K562 (cell line): ENCODE measurements around the gene HPCAL1. TPM values are rescaled to one million over a fixed set of nuclear protein-coding genes. Genes with fewer than 3 reads are reported as not detected.

Experiments
- CBX1 ChIP-seq: sonication (generic); IDR thresholded peaks from 2 replicates; pipeline ENCODE4 v1.6.1; 2016; ENCODE audit warnings: antibody characterized with exemption, low read depth, mild to moderate bottlenecking
- EGR1 ChIP-seq: fragments of 450-650 bp; conservative IDR thresholded peaks from 2 replicates; pipeline ENCODE4 v1.6.1; 2017; ENCODE audit warnings: mild to moderate bottlenecking
- FOXK1 ChIP-seq: sonication (generic); formaldehyde crosslinking; IDR thresholded peaks from 2 replicates; pipeline ENCODE4 v1.8.0; 2022; ENCODE audit warnings: missing genetic modification reagents, mild to moderate bottlenecking, borderline replicate concordance
- HMGN3 ChIP-seq: IDR thresholded peaks from 2 replicates; pipeline ENCODE4 v1.6.1; 2011; ENCODE audit warnings: borderline replicate concordance, low read depth, mild to moderate bottlenecking, mixed read lengths, low read length; ENCODE audit not compliant: insufficient read length; ENCODE audit errors: extremely low read depth
- HOXB6 ChIP-seq: fragments of 250-450 bp; sonication (Bioruptor Pico); IDR thresholded peaks from 2 replicates; pipeline ENCODE4 v1.5.1; 2022; ENCODE audit warnings: mild to moderate bottlenecking, borderline replicate concordance
- HSF4 ChIP-seq: fragments of 250-450 bp; sonication (Bioruptor Pico); IDR thresholded peaks from 2 replicates; pipeline ENCODE4 v2.1.2; 2022; ENCODE audit warnings: mild to moderate bottlenecking, moderate library complexity, borderline replicate concordance
- KAT8 ChIP-seq: fragments of 450-650 bp; IDR thresholded peaks from 2 replicates; pipeline ENCODE4 v1.6.1; 2016; ENCODE audit warnings: low read depth, mild to moderate bottlenecking
- NFATC3 ChIP-seq: fragments of 450-650 bp; IDR thresholded peaks from 2 replicates; pipeline ENCODE4 v1.6.1; 2017; ENCODE audit warnings: mild to moderate bottlenecking
- OTX1 ChIP-seq: fragments of 450-650 bp; formaldehyde crosslinking; IDR thresholded peaks from 2 replicates; pipeline ENCODE4 v1.4.0; 2022; ENCODE audit warnings: mild to moderate bottlenecking
- PML ChIP-seq: IDR thresholded peaks from 2 replicates; pipeline ENCODE4 v1.6.1; 2012; ENCODE audit warnings: low read length, inconsistent platforms
- TCF7 ChIP-seq: sonication (generic); IDR thresholded peaks from 2 replicates; pipeline ENCODE4 v1.6.1; 2016; ENCODE audit warnings: antibody characterized with exemption, borderline replicate concordance
- TGIF2 ChIP-seq: sonication (generic); formaldehyde crosslinking; IDR thresholded peaks from 2 replicates; pipeline ENCODE4 v1.8.1; 2022; ENCODE audit warnings: mild to moderate bottlenecking, missing genetic modification reagents, moderate library complexity
- TSC22D4 ChIP-seq: fragments of 450-650 bp; IDR thresholded peaks from 2 replicates; pipeline ENCODE4 v1.6.1; 2016; ENCODE audit warnings: missing genetic modification characterization, missing biosample characterization, control low read depth
- ZBTB34 ChIP-seq: fragments of 250-450 bp; sonication (Bioruptor Pico); IDR thresholded peaks from 2 replicates; pipeline ENCODE4 v1.8.0; 2021; ENCODE audit warnings: mild to moderate bottlenecking, moderate library complexity
- ZEB2 ChIP-seq: fragments of 450-650 bp; IDR thresholded peaks from 2 replicates; pipeline ENCODE4 v1.6.1; 2016
- ZFP36 ChIP-seq: fragments of 150-350 bp; IDR thresholded peaks from 2 replicates; pipeline ENCODE4 v1.6.1; 2018; ENCODE audit warnings: low read length, low read depth; ENCODE audit not compliant: partially characterized antibody
- ZNF41 ChIP-seq: fragments of 250-450 bp; sonication (Bioruptor Pico); conservative IDR thresholded peaks from 2 replicates; pipeline ENCODE4 v1.4.0; 2020; ENCODE audit warnings: mild to moderate bottlenecking
- ZNF644 ChIP-seq: fragments of 200-800 bp; sonication (Bioruptor generic); IDR thresholded peaks from 2 replicates; pipeline ENCODE4 v1.6.1; 2016; ENCODE audit warnings: low read depth, missing genetic modification characterization, missing compliant biosample characterization
- polyA plus RNA-seq, 8 experiments: library from polyadenylated mRNA; depleted of rRNA in 4 of 8; stranded (reverse) in 5 of 8; unstranded in 3 of 8; fragments of >200 nt; fragmentation: Nextera tagmentation in 2 of 8; fragmentation: Illumina TruSeq in 1 of 8; extraction: Ambion mirVana in 2 of 8; extraction: Trizol in 1 of 8; gene quantifications; 2 replicates each; pipeline versions ENCODE4 v1.2.1 to v1.2.3, GENCODE V29; 2011 to 2014; ENCODE audit warnings: inconsistent platforms in 1 of 8, missing spikeins in 1 of 8
- total RNA-seq, 7 experiments: library from RNA; depleted of rRNA in 6 of 7; stranded (reverse); fragments of >200 nt in 6 of 7; fragmentation: Illumina TruSeq in 2 of 7; extraction: Trizol in 2 of 7; gene quantifications; 2 replicates each; pipeline versions ENCODE4 v1.2.1 to v1.2.3, GENCODE V29; 2011 to 2021; ENCODE audit warnings: low replicate concordance in 1 of 7
- TF ChIP-seq, protein P1 (sequence below): fragments of 450-650 bp; formaldehyde crosslinking; conservative IDR thresholded peaks from 2 replicates; pipeline ENCODE4 v1.4.0; 2022; ENCODE audit warnings: mild to moderate bottlenecking, missing genetic modification characterization
- TF ChIP-seq, protein P2 (sequence below): fragments of 250-450 bp; sonication (Bioruptor Pico); IDR thresholded peaks from 2 replicates; pipeline ENCODE4 v1.5.1; 2021; ENCODE audit warnings: mild to moderate bottlenecking
- TF ChIP-seq, protein P3 (sequence below): fragments of 250-450 bp; sonication (Bioruptor Pico); IDR thresholded peaks from 2 replicates; pipeline ENCODE4 v1.5.0; 2021; ENCODE audit warnings: mild to moderate bottlenecking, moderate library complexity

Gene HPCAL1
- total and polyA plus RNA-seq, 9 of the 15 experiments (the other 6 are each of a cell fraction or from before 2014, with no cell fraction given) = 2.7 to 65.5 (median 23.9) TPM

GRCh38 chr2:10392951-10393639 lies 90.4 kb downstream of the HPCAL1 start (continued):
- TF ChIP-seq, protein P1, sequence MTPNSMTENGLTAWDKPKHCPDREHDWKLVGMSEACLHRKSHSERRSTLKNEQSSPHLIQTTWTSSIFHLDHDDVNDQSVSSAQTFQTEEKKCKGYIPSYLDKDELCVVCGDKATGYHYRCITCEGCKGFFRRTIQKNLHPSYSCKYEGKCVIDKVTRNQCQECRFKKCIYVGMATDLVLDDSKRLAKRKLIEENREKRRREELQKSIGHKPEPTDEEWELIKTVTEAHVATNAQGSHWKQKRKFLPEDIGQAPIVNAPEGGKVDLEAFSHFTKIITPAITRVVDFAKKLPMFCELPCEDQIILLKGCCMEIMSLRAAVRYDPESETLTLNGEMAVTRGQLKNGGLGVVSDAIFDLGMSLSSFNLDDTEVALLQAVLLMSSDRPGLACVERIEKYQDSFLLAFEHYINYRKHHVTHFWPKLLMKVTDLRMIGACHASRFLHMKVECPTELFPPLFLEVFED (CRISPR knock-in tag) = no peak
- TF ChIP-seq CBX1 (no peak), ZNF644 (tag) (no peak; the same call in 1 of the 2 replicates), NFATC3 (no peak), ZFP36 (no peak), PML (peak; percentile 94), EGR1 (no peak), HMGN3 (no peak), ZBTB34 (no peak), OTX1 (no peak), FOXK1 (CRISPR knock-in tag) (no peak), TSC22D4 (tag) (no peak), HSF4 (CRISPR knock-in tag) (no peak), TGIF2 (no peak), ZEB2 (no peak), KAT8 (no peak), ZNF41 (CRISPR knock-in tag) (no peak), HOXB6 (no peak), TCF7 (no peak)
- TF ChIP-seq, protein P2, sequence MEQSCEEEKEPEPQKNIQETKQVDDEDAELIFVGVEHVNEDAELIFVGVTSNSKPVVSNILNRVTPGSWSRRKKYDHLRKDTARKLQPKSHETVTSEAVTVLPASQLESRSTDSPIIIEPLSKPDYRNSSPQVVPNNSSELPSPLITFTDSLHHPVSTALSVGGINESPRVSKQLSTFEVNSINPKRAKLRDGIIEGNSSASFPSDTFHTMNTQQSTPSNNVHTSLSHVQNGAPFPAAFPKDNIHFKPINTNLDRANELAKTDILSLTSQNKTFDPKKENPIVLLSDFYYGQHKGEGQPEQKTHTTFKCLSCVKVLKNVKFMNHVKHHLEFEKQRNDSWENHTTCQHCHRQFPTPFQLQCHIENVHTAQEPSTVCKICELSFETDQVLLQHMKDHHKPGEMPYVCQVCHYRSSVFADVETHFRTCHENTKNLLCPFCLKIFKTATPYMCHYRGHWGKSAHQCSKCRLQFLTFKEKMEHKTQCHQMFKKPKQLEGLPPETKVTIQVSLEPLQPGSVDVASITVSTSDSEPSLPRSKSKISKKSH (CRISPR knock-in tag) = no peak
- TF ChIP-seq, protein P3, sequence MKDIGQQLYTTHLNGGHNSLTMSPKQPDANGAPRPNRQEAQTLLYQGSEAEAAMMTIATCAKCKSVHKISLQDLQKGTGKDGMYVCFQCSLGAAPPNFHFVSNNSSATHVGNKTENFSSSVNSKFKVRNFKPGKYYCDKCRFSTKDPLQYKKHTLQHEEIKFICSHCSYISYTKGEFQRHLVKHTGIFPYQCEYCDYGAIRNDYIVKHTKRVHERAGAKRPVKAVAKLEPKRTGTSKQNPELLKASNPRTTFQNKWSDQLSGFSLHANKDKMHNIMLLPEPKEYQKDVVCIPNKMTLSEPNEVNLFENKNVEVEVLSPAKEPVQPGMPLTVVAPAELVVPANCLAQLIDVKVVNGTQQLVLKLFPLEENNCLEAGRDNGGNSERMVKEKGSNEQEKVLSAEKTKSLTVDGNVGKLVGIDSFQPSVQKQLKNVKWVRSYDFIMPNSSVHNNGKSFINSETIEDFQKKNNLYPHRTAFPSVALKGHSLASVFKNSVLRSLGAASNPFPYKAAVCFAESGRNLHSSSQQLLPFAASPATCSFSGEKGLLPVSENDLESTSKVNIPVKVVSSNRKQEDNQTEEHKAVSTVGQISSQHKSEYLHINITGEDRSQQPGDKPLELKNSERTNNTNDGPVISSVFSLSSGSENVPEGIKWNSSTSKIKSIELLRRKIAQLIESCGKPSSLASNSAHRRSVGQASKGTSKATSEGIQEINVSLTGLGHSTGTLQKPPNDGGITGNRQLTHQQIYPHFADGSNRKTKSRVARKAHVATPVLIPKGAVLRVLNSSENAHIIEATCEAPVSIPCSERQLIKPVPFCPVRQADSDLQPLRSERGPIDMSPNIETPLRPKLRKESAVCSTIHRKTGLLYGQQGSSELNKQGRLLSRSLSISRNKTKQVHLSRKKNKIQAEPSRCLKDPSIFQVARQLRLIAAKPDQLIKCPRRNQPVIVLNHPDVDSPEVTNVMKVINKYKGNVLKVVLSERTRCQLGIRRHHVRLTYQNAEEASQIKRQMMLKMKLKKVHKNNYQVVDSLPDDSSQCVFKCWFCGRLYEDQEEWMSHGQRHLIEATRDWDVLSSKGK (CRISPR knock-in tag) = no peak
